Cardiac fibroblast (primary cell): ENCODE results near the gene NOP9.

Experiments
- DNase-seq, 2 donors: peaks; one replicate each; pipeline versions ENCODE4 v3.0.0 to v3.0.0-alpha.2; 2010; ENCODE audit warnings: low read depth in 2 of 2
- H3K4me3 ChIP-seq, 2 donors: replicated peaks in 1 of 2; 1 replicate in 1 of 2; 2 replicates in 1 of 2; pipeline ENCODE4 v1.5.1; 2011; ENCODE audit warnings: low read depth in 2 of 2, low read length in 2 of 2, mild to moderate bottlenecking in 2 of 2, moderate library complexity in 1 of 2
- TF ChIP-seq, protein P1 (sequence below): IDR thresholded peaks from one replicate; pipeline ENCODE4 v1.5.1; 2011; ENCODE audit warnings: low read depth, mild to moderate bottlenecking, low read length, inconsistent platforms

Gene NOP9

DNA sequence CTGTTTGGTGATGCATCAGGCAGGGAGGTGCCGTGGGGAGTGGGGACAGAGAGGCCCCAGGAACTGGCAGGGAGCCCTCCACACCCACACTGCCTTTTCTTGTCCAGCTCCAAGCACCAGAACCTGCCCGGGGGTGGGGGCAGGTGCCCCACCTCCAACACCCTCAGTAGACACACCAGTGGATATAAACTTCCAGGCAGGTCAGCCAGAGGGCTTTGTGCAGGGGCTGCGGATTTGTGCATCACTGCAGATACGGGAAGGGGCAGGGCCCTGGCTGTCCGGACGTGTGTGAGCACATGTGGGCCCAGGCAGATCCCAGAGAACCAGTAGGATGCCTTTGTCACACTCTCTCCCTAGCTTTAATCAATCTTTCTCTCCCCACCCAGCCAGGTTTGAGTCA is 35.4 kb upstream of the NOP9 start:
- no peak overlapping the region for H3K4me3 ChIP-seq
- TF ChIP-seq, protein P1, sequence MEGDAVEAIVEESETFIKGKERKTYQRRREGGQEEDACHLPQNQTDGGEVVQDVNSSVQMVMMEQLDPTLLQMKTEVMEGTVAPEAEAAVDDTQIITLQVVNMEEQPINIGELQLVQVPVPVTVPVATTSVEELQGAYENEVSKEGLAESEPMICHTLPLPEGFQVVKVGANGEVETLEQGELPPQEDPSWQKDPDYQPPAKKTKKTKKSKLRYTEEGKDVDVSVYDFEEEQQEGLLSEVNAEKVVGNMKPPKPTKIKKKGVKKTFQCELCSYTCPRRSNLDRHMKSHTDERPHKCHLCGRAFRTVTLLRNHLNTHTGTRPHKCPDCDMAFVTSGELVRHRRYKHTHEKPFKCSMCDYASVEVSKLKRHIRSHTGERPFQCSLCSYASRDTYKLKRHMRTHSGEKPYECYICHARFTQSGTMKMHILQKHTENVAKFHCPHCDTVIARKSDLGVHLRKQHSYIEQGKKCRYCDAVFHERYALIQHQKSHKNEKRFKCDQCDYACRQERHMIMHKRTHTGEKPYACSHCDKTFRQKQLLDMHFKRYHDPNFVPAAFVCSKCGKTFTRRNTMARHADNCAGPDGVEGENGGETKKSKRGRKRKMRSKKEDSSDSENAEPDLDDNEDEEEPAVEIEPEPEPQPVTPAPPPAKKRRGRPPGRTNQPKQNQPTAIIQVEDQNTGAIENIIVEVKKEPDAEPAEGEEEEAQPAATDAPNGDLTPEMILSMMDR = no peak
- peak in 1 of 2 donors; percentile 22 for DNase-seq

GRCh38 chr14:24266344-24267244 is 33.1 kb upstream of the NOP9 start:
- TF ChIP-seq, protein P1 = no peak
- no peak overlapping the region for H3K4me3 ChIP-seq
- DNase-seq = no peak

DNA sequence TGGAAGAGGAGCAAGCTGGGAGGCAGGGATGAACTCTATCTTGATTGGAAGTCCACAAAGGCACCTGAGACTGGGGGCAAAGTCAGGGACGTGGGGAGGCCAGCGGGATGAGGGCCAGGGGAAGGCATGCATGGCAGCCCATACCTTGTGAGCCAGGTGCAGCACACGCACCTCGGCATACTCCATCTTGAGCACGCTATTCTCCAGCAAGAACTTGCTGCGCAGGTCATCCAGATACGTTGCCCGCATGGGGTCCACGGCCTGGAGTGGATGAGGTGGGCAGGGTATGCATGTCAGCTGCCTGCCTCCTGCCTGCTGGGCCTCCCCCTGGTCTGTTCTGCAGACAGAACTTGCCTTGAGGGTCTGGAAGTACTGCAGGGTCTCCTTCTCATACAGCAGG is 32.1 kb upstream of the NOP9 start:
- TF ChIP-seq, protein P1 = no peak
- no peak for DNase-seq
- H3K4me3 ChIP-seq = no peak overlapping the region

DNA sequence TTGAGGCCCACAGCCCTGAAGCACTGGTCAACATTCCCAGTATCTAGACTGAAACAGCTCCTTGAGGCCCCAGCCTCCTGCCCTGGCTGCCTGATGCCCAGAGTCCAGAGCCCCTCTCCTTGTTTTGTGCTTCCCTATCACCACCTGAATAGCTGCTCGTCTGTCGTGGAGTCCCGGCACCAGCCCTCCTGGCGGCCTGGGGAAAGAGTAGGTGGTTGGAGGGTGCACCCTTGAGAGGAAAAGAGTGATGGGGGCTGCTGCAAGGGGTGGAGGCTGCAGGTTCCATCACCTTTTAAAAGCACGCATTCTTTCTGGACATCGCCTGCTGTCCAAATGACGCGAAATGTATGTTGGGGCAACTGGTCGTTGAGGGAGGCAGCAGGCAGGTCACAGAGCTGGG is 31.4 kb upstream of the NOP9 start:
- TF ChIP-seq, protein P1 = no peak
- DNase-seq = no peak
- H3K4me3 ChIP-seq = no peak overlapping the region

DNA sequence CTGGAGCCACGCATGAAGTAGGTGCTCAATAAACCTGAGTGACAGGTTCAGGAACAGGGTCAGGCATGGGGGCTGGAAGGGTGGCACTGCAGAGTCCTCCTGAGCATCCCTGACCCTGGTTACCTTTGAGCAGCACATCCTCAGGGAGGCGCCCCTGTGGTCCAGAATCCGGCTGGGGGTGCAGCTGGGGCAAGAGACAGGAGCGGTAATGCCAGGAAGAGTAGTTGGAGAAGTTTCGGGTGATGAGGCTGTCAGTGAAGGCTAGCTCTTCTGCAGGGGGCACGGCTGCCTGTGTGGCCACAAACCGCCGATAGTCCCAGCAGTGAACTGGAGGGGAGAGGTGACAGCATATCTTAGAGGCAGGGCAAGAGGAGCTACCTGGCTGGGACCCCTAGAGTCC is 30.3 kb upstream of the NOP9 start:
- no peak overlapping the region for H3K4me3 ChIP-seq
- no peak for DNase-seq
- TF ChIP-seq, protein P1 = no peak

DNA sequence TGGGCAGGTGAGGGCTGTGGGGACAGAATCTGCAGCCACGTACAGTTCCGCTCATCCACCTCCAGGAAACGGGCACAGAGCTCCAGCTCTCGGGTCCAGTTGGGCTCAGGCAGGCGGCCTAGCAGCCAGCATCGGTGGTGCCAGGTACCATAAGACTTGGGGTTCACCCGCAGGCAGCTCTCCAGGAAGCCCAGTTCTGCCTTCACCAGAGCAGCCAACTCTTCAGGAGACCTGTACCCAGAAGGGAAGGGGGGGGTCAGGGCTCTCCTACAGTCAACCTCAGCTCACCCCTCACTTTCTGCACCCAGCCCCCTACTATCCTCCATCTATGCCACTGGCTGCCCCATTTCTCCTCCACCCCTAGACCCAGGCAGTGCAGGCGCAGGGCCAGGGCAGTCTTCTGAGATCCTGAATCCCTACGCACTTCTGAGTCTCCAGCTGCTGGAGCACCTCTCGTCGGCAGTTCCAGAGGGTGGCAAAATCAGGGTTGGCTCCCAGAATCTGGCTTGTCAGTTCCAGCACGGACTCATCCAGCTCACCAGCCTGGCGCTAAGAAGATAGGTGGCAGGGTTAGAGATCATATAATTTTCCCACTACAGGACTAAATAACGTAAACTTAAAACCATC is 29.6 kb upstream of the NOP9 start:
- no peak overlapping the region for H3K4me3 ChIP-seq
- DNase-seq = no peak
- TF ChIP-seq, protein P1 = no peak
